Midbrain (tissue), 1 donor: ENCODE results near the gene NSMCE4A.
A peak's percentile ranks its signal among the peaks of the same experiment; 100 is the strongest.
"Not testable (repeated sequence)": the region's sequence is repeated elsewhere in the genome, so short reads cannot be mapped to it uniquely, and the experiment has no call there.

Source experiments
- DNase-seq: peaks from one replicate; lab custom pipeline; 2025; lab: John Stamatoyannopoulos, UW

NSMCE4A gene

GRCh38 chr10:121935702-121936101, 39.3 kb downstream of the NSMCE4A start:
- no peak for DNase-seq

- not testable (repeated sequence) for DNase-seq
Measured at GRCh38 chr10:121930268-121931085, 44.5 kb downstream of the NSMCE4A start.

GRCh38 chr10:121929585-121930267, 45.3 kb downstream of the NSMCE4A start:
- not testable (repeated sequence) for DNase-seq

GRCh38 chr10:121928528-121928884, 46.5 kb downstream of the NSMCE4A start:
- peak; percentile 50 for DNase-seq

- DNase-seq = peak; percentile 88
Measured at GRCh38 chr10:121927841-121928527, 47.0 kb downstream of the NSMCE4A start, which contains the start of gene ATE1. ATE1 (minus strand) TSS chr10:121928031; CDS start chr10:121927949, 82 bp downstream.

- peak; percentile 62 for DNase-seq
Measured at GRCh38 chr10:121927318-121927840, 47.6 kb downstream of the NSMCE4A start.

- DNase-seq = no peak
Measured at GRCh38 chr10:121926671-121927317, 48.2 kb downstream of the NSMCE4A start.

GRCh38 chr10:121926157-121926556, 48.9 kb downstream of the NSMCE4A start:
- DNase-seq = no peak

- DNase-seq = peak; percentile 27
Measured at GRCh38 chr10:121921238-121921931, 53.6 kb downstream of the NSMCE4A start.

- no peak for DNase-seq
Measured at GRCh38 chr10:121919666-121920065, 55.4 kb downstream of the NSMCE4A start.

GRCh38 chr10:121918800-121919199, 56.2 kb downstream of the NSMCE4A start:
- not testable (repeated sequence) for DNase-seq

GRCh38 chr10:121914661-121915060, 60.4 kb downstream of the NSMCE4A start:
- no peak for DNase-seq

GRCh38 chr10:121911421-121911697, 63.7 kb downstream of the NSMCE4A start:
- DNase-seq = no peak

- DNase-seq = peak; percentile 75
Measured at GRCh38 chr10:121910673-121911420, 64.2 kb downstream of the NSMCE4A start.
